Stimulated activated CD8-positive, alpha-beta memory T cell treated with anti-CD3 and anti-CD28 coated beads, Interleukin-7, amount 100 ng/mL, for 48 hours (primary cell): ENCODE data around the gene EIF3B.
"Not testable (repeated sequence)": the region's sequence is repeated elsewhere in the genome, so short reads cannot be mapped to it uniquely, and the experiment has no call there.

Experiments
- DNase-seq, 2 donors: peaks; one replicate each; pipeline ENCODE4 v3.0.0-alpha.2; 2020; ENCODE audit warnings: low read depth in 1 of 2; ENCODE audit errors: extremely low read depth in 1 of 2

Gene EIF3B

DNA sequence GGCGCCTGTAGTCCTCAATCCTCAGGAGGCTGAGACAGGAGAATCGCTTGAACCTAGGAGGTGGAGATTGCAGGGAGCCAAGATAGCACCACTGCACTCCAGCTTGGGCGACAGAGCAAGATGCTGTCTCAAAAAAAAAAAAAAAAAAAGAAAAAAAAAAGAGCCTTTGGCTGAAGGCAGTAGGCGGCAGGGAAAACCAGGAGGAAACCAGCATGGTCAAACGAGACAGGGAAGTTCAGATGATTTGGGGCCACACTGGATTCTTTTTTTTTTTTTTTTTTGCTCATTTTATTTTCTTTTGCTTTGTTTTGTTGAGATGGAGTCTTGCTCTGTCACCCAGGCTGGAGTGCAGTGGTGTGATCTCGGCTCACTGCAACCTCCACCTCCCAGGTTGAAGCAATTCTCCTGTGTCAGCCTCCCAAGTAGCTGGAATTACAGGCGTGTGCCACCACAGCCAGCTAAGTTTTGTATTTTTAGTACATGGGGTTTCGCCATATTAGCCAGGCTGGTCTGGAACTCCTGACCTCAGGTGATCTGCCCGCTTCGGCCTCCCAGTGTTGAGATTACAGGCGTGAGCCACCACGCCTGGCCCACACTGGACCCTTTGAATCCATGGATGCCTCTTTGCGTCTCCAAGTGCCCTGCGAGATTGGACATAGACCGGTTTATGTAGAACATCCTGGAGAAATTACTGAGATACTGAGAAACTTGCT lies 7.1 kb upstream of the EIF3B start:
- not testable (repeated sequence) for DNase-seq

DNA sequence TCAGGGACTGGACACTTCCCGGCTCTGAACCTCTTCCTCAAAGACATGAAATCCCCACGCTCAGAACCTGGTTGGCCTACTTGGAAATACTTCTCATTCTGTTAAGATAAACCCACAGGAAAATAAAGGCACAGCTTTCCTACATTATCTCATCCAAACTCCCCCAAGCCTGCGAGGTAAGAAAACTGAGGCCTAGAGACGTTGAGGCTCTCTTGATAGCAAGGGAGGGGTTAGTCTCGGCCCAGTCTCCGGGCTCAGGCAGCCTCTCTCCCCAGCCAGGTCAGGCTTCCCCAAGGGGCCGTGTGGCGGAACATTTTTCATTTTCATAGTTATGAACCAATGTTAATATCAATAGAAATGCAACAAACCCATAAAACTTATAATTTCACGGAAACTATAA lies 4.6 kb upstream of the EIF3B start:
- no peak for DNase-seq

DNA sequence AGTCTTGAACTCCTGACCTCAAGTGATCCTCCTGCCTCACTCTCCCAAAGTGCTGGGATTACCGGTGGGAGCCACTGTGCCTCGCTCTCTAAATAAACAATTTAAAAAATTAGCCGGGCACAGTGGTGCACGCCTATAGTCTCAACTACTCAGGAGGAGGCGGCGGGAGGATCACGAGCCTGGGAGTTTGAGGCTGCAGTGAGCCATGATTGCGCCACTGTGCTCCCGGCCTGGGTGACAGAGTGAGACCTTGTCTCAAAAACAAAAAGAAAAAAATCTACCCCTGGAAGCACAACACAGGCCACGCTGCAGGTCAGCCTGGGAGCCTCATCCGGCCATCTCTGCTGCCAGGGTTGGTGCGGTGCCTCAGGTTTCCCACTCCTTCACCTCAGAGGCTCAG lies 3.8 kb upstream of the EIF3B start:
- DNase-seq, result no peak

DNA sequence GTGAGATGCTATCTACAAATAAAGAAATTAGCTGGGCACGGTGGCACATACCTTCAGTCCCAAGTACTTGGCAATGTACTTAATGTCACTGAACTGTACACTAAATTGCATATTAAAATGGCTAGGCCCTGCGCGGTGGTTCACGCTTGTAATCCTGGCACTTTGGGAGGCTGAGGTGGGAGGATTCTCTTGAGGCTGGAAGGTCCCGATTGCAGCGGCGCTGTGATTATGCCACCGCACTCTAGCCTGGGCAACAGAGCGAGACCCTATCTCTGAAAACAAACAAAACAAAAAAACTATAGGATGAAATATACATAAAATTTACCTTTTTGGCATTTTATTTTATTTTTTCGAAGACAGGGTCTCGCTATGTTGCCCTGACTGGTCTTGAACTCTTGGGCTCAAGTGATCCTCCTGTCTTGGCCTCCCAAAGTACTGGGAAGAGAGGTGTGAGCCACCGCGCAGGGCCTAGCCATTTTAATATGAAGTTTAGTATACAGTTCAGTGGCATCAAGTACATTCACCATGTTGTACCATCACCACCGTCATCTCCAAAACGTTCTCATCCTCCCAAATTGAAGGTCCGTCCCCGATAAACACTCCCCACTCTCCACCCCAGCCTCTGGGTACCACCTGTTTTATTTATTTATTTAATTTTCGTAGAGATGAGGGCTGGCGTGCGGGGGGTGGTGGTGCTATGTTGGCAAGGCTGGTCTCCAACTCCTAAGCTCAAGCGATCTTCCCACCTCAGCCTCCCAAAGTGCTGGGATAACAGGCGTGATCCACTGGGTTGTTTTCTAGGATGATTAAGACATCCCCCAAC lies 1.3 kb upstream of the EIF3B start:
- no peak for DNase-seq

DNA sequence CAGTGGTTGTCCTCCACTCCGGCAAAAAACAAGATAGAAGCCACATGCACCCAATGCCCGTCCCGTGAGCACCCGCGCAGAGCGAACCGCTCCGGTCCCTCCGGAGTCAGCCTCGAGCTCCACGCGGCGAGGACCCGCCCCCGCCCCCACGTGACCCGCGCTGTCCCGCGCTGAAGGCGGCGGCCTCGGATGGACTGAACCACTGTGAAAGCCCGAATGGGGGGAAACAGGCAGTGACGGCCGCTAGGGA lies 766 bp upstream of the EIF3B start:
- DNase-seq, result peak; percentile 77 to 84

DNA sequence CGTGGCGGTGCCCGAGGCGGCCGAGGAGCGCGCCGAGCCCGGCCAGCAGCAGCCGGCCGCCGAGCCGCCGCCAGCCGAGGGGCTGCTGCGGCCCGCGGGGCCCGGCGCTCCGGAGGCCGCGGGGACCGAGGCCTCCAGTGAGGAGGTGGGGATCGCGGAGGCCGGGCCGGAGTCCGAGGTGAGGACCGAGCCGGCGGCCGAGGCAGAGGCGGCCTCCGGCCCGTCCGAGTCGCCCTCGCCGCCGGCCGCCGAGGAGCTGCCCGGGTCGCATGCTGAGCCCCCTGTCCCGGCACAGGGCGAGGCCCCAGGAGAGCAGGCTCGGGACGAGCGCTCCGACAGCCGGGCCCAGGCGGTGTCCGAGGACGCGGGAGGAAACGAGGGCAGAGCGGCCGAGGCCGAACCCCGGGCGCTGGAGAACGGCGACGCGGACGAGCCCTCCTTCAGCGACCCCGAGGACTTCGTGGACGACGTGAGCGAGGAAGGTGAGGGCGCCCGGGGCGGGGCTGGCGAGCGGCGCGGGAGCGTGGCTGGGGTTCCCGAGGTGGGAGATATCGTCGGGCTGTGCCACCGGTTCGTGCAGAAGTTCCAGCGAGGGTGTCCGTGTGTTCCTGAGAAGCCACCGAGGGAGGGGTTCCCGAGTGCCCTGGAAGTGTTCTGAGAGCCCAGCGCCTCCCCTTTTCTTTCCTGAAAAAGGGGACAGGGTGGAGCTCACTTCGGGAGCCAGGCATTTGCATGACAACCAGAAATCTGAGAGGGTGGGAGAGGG lies 495 bp downstream of the EIF3B start:
- DNase-seq, result no peak

DNA sequence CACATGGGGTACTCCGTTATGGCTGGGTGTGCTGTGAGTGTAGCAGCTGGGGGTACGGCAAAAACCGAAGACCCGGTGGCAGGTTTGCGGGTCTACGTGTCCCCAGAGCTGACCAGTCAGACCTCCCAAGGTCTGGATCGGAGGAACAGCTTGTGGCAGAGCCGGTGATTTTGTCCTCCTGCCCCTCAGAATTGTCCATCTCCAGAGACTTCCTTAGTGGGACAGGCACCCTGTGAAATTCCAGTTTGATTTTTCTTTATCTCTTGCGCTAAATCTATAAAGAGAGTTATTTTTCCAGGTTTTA lies 1.0 kb downstream of the EIF3B start:
- DNase-seq, result no peak

DNA sequence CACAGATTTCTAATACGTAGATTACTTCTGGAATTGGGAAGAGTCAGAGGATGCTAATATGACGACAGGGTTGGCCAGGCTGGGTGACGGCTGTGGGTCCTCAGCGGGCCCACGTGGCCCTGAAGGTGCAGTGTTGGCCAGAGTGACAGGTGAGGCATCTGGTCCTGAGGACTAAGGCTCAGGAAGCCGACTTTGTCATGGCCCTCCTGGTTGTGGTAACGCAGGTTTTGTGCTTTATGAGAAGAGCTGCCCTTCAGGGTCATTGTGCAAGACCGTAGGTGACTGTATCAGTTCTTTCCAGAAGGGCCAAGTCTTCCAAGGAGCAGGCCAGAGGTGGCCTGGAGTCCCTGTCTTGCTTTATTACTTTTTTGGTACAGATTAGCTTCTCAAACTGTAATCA lies 2.5 kb downstream of the EIF3B start:
- DNase-seq, result no peak

DNA sequence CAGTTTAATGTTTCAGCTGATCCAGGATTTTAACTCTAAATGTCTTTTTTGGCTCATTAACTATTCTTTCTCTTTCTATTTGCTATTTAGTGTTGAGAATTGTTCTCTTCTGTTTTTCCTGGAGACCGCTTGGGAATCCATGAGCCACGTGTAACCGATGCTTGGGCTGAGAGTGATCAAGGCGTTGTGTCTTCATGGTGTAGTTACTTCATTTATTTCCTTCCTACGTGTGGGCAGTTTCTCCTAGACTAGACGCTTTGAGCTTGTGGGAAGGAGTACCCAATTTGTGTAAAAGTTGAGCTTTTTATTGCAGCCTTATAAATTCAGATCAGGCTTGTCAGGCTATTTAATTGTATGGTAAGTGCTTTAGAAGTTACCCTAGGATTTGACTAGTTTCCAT lies 2.9 kb downstream of the EIF3B start:
- DNase-seq, result no peak

DNA sequence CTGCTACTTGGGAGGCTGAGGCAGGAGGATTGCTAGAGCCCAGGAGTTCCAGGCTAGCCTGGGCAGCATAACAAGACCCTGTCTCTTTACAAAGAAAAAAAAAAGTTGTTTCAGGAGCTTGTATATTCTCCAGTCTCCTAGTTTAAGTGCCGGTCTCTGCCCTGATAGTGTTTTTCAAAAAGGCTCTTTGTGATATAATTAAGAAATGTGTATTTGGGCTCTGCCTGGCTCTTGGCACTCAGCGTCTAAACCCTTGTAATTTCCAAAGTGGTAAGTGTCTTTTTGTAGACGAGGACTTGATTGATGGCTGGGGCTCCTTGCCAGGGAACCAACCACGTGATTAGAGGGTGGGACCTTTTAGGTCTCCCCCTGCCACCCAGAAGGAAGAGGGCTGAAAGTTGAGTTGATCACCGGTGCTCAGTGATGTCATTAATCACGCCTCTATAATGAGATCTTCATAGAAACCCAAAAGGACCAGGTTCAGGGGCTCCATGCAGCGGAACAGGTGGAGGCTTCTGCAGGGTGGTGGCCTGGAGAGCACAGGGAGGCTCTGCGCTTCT lies 4.4 kb downstream of the EIF3B start:
- no peak for DNase-seq

DNA sequence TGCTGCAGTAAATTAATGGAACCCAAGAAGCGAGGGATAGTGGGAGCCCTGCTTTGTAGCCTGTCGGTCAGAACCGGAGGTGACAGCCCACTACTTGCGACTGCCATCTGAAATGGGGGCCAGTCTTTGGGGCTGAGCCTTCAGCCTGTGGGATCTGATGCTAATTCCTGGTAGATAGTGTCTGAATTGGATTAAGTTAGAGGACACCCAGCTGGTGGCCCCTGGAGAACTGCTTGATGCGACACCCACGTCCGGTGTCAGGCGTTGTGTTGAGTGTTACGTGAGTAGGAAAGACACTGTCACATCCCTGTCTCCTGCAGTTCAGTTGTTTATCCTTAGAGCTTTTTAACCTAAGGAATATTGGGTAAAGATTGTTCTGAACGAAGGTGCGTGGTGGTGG lies 5.0 kb downstream of the EIF3B start:
- no peak for DNase-seq

DNA sequence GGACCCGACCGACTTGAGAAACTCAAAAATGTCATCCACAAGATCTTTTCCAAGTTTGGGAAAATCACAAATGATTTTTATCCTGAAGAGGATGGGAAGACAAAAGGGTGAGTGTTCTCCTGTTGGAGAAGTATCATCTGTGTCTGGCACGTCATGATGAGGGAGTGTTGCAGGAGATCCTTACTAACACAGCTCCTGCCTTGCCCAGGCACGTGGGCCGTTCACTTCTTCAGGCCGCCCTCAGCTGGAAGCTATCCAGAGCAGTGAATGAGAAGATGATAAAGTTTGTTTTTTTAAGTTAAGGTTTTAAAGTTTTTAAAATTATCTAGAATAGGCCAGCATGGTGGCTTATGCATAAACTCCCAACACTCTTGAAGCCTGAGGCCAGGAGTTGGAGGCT lies 6.2 kb downstream of the EIF3B start:
- no peak for DNase-seq

DNA sequence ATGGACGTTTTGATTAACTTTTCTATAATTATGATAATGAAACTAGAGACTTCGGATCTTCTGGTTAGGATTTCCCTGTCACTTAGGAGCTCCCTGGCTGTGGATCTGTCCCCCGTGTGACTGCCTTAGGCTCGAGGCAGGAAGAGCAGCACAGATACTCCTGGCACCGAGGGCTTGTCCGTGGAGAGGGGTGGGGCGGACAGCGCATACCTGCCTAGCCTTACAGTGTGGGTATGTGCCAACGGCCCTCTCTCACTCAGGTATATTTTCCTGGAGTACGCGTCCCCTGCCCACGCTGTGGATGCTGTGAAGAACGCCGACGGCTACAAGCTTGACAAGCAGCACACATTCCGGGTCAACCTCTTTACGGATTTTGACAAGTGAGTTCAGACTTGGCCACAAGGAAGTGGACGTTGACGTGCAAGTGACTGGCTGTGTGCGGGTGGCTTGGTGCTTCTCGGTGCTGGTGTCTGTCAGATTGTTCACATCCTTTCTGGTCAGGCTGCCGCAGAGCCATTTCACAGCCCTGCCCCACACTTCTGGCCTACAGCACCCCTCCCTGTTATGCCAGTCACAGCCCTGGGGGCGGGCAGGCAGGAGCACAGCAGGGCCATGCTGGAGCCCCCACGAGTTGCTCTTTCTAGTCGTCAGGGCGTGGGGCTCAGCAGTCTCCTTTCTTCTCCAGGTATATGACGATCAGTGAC lies 7.9 kb downstream of the EIF3B start:
- DNase-seq, result no peak

DNA sequence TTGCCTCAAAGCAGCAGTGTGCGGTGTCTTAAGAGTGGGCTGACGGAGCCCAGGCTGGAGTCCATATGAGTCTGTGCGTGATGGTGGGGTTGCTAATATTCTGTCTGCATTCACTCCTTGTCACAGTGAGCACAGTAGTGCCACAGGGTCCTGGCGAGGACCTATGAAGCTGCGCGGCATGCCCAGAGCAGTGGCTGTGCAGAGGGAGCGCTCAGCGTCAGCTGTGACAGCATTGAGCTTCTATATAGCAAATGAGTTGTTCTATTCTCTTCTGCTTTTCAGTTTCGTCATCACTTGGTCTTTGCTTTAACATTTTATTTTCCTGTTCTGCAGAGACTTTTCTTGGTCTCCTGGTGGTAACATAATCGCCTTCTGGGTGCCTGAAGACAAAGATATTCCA lies 14.5 kb downstream of the EIF3B start:
- no peak for DNase-seq

DNA sequence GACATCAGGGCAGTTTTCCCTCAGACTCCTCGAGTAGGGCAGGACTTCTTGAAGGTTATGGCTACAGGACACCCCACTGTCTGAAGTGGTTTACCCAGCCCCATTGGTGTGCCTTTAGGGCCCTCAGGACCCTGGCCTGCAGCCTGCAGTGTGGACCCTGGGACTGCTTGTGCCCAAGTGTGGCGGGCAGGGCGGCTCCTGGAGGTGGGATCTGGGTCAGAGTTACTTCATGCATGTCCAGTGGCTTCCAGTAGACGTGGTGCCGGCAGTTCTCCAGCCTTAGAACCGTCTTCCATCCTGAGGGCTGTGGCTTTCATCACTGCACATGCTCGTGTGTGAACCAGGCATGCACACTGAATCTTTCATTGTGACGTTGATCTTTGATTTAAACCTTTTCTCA lies 16.7 kb downstream of the EIF3B start:
- DNase-seq, result no peak

DNA sequence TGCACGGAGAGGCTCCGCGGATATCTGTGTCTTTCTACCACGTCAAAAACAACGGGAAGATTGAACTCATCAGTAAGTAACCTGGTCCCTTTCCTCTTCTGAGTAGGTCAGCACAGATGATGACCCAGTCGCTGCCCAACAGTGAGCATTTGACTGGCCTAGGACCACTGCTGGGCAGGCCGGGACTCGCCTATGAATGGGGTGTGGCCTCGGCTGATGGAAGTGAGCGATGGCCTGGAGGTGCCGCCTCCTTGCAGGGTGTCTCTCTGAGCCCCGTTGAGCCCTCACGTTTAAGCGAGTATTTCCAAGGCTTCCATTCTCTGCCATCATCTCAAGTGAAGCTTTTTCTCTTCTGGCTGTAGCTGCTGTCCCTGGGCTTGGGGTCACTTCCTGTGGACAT lies 18.1 kb downstream of the EIF3B start:
- no peak for DNase-seq

DNA sequence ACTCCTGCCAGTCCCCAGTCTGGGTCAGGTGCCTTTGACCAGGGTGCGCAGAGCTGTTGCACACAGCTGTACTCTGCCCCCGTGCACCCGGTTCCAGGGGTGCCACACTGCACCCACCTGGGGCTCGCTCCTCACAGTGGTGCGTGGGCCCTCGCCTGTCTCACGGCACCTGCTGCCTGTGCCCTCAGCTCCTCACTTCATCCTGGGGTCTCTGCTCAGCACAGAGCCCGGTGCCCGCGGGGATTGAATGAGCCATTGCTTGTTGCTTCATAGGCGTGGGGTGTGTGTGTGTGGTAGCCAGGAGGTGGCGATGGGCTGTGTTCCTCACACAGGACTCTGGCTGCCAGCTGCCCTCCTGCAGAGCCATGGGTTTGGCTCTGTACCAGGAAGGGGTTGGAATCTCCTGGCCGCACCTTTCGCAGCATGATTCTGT lies 18.5 kb downstream of the EIF3B start:
- DNase-seq, result no peak

DNA sequence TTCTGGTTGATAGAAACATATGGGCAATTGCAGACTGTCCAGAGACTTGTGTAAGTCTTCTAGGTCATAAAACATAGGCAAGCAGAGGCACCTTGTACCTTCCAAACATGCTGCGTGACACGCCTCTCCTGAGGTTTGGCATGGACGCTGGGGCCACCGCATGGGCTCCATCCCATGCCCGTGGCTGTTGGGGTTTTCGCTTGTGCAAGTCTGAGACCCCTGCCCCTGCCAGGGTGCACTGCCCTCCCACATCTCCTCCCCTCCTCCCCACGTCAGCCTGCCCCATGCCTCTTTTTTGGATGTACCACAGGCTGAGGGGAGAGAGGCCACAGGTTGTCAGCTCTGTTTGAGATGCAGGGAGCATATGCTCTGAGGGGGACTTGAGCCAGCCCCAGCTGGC lies 19.0 kb downstream of the EIF3B start:
- no peak for DNase-seq

DNA sequence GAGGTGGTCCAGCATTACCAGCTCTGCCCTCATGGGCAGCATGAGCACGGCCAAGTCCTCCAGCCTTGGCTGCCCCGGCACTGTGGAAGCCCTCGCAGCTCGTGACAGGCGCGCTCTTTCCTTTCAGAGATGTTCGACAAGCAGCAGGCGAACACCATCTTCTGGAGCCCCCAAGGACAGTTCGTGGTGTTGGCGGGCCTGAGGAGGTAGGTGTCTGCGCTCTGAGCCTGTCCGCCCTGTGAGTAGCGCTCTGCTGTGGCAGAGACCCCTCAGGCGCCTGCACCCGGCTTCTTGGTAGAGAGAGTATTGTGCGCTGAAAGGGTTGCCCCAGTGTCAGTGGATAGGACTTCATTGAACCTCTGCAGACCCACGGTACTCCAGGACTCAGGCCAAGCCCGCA lies 19.8 kb downstream of the EIF3B start:
- no peak for DNase-seq

DNA sequence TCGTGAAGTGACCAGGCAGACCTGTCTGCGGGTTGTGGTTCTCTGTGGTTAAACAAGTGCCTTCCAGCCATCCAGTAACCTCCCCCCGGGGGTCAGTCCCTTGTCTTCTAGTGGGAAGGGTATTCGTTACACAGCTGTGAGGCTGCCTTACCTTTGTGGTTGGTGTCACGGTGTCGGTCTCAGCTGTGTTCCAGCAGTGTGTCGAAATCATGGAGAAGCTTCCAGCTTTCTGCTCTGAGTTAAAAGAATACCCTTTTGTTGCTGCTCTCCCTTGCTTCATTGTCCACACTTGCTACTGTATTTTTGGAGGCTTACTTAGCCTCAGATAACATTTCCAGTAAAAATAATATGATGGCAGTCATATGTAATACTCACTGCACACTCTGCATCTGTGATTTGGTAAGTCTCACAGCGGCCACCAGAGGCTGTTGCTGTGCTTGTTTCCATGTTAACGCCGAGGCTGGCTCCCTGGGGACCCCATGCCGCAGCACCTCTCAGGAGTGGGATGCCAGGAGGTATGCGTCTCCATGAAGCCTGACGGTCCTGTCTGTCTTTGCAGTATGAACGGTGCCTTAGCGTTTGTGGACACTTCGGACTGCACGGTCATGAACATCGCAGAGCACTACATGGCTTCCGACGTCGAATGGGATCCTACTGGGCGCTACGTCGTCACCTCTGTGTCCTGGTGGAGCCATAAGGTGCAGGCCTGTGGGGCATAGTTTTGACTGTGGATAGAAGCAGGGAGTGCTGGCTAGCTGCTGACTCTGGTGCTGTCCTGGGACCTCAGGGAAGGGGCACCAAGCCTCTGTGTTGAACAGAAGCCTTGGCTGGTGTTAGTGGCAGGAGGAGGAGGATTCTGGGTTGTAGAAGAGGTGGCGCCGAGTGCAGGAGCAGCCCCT lies 20.5 kb downstream of the EIF3B start:
- no peak for DNase-seq
